Measurements from ENCODE around the gene PCMT1. TPM values are rescaled to one million over a fixed set of nuclear protein-coding genes. Genes with fewer than 3 reads are reported as not detected.

Gene PCMT1
- total and polyA plus RNA-seq, 2 of the 8 experiments (the other 6 are each of a cell fraction or from before 2014, with no cell fraction given) = 84.3 to 91.3 TPM

DNA sequence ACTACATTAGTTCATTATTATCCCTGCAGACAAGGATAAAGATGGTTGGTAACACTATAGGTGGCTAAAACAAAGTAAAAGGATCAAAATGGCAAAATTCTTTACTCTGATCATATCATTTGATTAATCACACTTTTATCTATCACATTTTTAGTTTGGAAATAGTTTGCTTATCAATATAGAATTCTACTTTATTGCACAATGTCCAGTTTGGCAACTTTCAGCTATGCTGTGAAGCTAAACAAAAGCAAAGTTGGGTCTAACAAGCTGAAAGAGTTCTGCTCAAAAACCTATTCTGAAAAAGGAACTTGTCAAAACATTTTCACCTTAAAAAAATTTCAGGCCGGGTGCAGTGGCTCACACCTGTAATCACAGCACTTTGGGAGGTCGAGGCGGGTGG is 23.8 kb upstream of the PCMT1 start:
- Histone ChIP-seq H3K9ac (replicated peaks in 1 of 4; ENCODE audit: extremely low read depth in 1 of 4, low read depth in 3 of 4, low read length in 3 of 4) (no peak overlapping the region), H3K18ac (ENCODE audit: extremely low read depth, low read length) (no peak overlapping the region), H4K8ac (ENCODE audit: extremely low read depth, insufficient read depth, low read length) (no peak overlapping the region), H3K4me2 (ENCODE audit: insufficient read depth in 1 of 2, low read depth in 2 of 2, low read length in 2 of 2) (no peak overlapping the region), H3K56ac (replicated peaks; ENCODE audit: insufficient read length, low read depth, low read length) (no peak overlapping the region), H4K20me1 (replicated peaks in 1 of 2; ENCODE audit: control insufficient read depth in 1 of 2, insufficient read depth in 2 of 2, low read length in 2 of 2) (peaks cover 0 to 1% of the 10 kb centered on the region in 2 experiments), H3K14ac (ENCODE audit: insufficient read length) (no peak overlapping the region), H3K4me3 (ENCODE audit: extremely low read depth in 1 of 4, insufficient read depth in 2 of 4, low read depth in 3 of 4, low read length in 4 of 4) (no peak overlapping the region), H3K4ac (replicated peaks; ENCODE audit: insufficient read length, low read depth, low read length) (no peak overlapping the region), H3K36me3 (ENCODE audit: control insufficient read depth in 2 of 4, insufficient read depth in 4 of 4, low read length in 3 of 4) (peaks cover 9 to 39% (median 30%) of the 10 kb centered on the region in 4 experiments), H2BK5ac (ENCODE audit: low read depth, low read length) (no peak overlapping the region), H2BK20ac (ENCODE audit: low read length) (no peak overlapping the region), H3K27me3 (replicated peaks in 1 of 4; ENCODE audit: control insufficient read depth in 3 of 4, extremely low read depth in 1 of 4, insufficient read depth in 3 of 4, low read length in 3 of 4) (no peaks in the 10 kb centered on the region), H3K23ac (ENCODE audit: insufficient read length) (no peak overlapping the region), H3K4me1 (replicated peaks in 1 of 4; ENCODE audit: control insufficient read depth in 3 of 4, insufficient read depth in 4 of 4, low read length in 3 of 4) (no peaks in the 10 kb centered on the region), H3K79me1 (ENCODE audit: low read depth, low read length) (no peaks in the 10 kb centered on the region), H3K79me2 (ENCODE audit: control insufficient read depth in 1 of 2, insufficient read depth in 2 of 2, low read length in 2 of 2) (no peaks in the 10 kb centered on the region), H2AK5ac (ENCODE audit: low read depth, low read length) (no peak overlapping the region), H2AFZ (ENCODE audit: low read length) (no peak overlapping the region), H4K91ac (replicated peaks; ENCODE audit: insufficient read length, low read length) (no peak overlapping the region), H4K5ac (ENCODE audit: insufficient read length, low read depth, low read length) (no peak overlapping the region), H3K23me2 (ENCODE audit: low read depth, low read length) (no peaks in the 10 kb centered on the region), H2BK15ac (ENCODE audit: low read length) (no peak overlapping the region), H3K27ac (ENCODE audit: low read depth, low read length) (no peak overlapping the region), H3K9me3 (ENCODE audit: insufficient read depth in 2 of 2, low read depth in 1 of 2, low read length in 1 of 2) (no peaks in the 10 kb centered on the region), H2BK12ac (ENCODE audit: low read depth, low read length) (no peak overlapping the region), H2BK120ac (replicated peaks; ENCODE audit: low read depth, low read length) (no peak overlapping the region)
- ChIA-PET CTCF (ENCODE audit: partially characterized antibody) (interaction anchor here (0.9 to 1.5 kb wide), 6 partner anchors 11 to 114 kb away, joined by 3 to 6 read pairs (median 4); no protein-coding TSS in a partner anchor), POLR2A (ENCODE audit: partially characterized antibody) (interaction anchor here (1.8 kb wide), 1 partner anchor 11 kb away, joined by 4 read pairs; no protein-coding TSS in a partner anchor)
- DNase-seq (ENCODE audit: low read depth in 1 of 2, low spot score in 2 of 2) = no peak
- no peak for FAIRE-seq
- WGBS, 2 experiments (ENCODE audit: extremely low coverage in 1 of 2, insufficient coverage in 1 of 2, insufficient read length in 1 of 2, insufficient replicate concordance in 2 of 2, low coverage in 1 of 2, low lambda C conversion rate in 2 of 2, missing lambda C conversion rate in 1 of 2) = 95% methylated on average over 3 of the region's 3 CpGs; no CpG with 5 or more reads in 1 of the 2 experiments
- TF ChIP-seq SRF (IDR thresholded peaks at IDR 0.05; ENCODE audit: low read depth, low read length) (no peak), JUN (IDR thresholded peaks at IDR 0.05; ENCODE audit: low read depth, low read length) (no peak)

Data from H1 (cell line).